CD4-positive, alpha-beta T cell (primary cell): ENCODE measurements around the gene MLLT6. TPM values are rescaled to one million over a fixed set of nuclear protein-coding genes. Genes with fewer than 3 reads are reported as not detected.

Experiments used
- ATAC-seq: fragments of 200-7000 bp; cut with Tn5 transposase; one replicate; pipeline ENCODE4 v1.10.0; 2022; ENCODE audit warnings: mild to moderate bottlenecking; ENCODE audit not compliant: poor library complexity
- CTCF ChIA-PET: fragments of 350-600 bp; sonication (Branson Sonifier 250); formaldehyde crosslinking; loops from one replicate; lab custom pipeline; 2021; ENCODE audit warnings: antibody characterized with exemption, inconsistent platforms; lab: Charles Lee
- POLR2A ChIA-PET: fragments of 350-600 bp; sonication (Branson Sonifier 250); formaldehyde crosslinking; loops from one replicate; lab custom pipeline; 2021; ENCODE audit warnings: antibody characterized with exemption, inconsistent platforms; lab: Charles Lee
- DNase-seq, 14 experiments: peaks; one replicate each; pipeline ENCODE4 v3.0.0-alpha.2; 2013 to 2020; ENCODE audit warnings: mixed read lengths in 2 of 14
- H3K27ac ChIP-seq, 2 donors: one replicate each; pipeline versions ENCODE4 v1.5.1 to v1.7.0; 2013; ENCODE audit warnings: low read length in 2 of 2, low read depth in 1 of 2, mild to moderate bottlenecking in 1 of 2
- H3K27me3 ChIP-seq, 2 experiments: 1 replicate in 1 of 2; 2 replicates in 1 of 2; pipeline versions ENCODE4 v1.6.1 to v1.7.0; 2013; ENCODE audit warnings: low read length in 2 of 2, control low read depth in 1 of 2, mild to moderate bottlenecking in 1 of 2, moderate library complexity in 1 of 2; ENCODE audit not compliant: insufficient read depth in 2 of 2, control insufficient read depth in 1 of 2
- H3K36me3 ChIP-seq: one replicate; pipeline ENCODE4 v1.6.1; 2013; ENCODE audit warnings: low read length, control low read depth; ENCODE audit not compliant: insufficient read depth
- H3K4me1 ChIP-seq: one replicate; pipeline ENCODE4 v1.6.1; 2013; ENCODE audit warnings: low read length, control low read depth; ENCODE audit not compliant: insufficient read depth
- H3K4me3 ChIP-seq: one replicate; pipeline ENCODE4 v1.5.1; 2013; ENCODE audit warnings: mild to moderate bottlenecking, low read length, moderate library complexity
- H3K9me3 ChIP-seq, 2 experiments: 1 replicate in 1 of 2; 2 replicates in 1 of 2; pipeline versions ENCODE4 v1.6.1 to v1.7.0; 2013; ENCODE audit warnings: low read length in 2 of 2, mild to moderate bottlenecking in 2 of 2, control low read depth in 1 of 2, moderate library complexity in 1 of 2; ENCODE audit not compliant: control insufficient read depth in 1 of 2, insufficient read depth in 1 of 2
- H3K27ac Mint-ChIP-seq: one replicate; pipeline ENCODE4 v1.8.0; 2020; ENCODE audit warnings: mixed read lengths
- H3K27me3 Mint-ChIP-seq: one replicate; pipeline ENCODE4 v1.8.0; 2021; ENCODE audit warnings: mixed read lengths
- H3K36me3 Mint-ChIP-seq: one replicate; pipeline ENCODE4 v1.8.0; 2021; ENCODE audit warnings: low read depth, mixed read lengths
- H3K4me1 Mint-ChIP-seq: one replicate; pipeline ENCODE4 v1.8.0; 2021; ENCODE audit warnings: low read depth, mixed read lengths
- H3K4me3 Mint-ChIP-seq: one replicate; pipeline ENCODE4 v1.8.0; 2020; ENCODE audit warnings: mild to moderate bottlenecking, mixed read lengths
- H3K9me3 Mint-ChIP-seq: one replicate; pipeline ENCODE4 v1.8.0; 2020; ENCODE audit warnings: mixed read lengths
- intact Hi-C, 2 experiments: fragments of 100-400 bp; cut with DNase I in 1 of 2; cut with micrococcal nuclease in 1 of 2; formaldehyde crosslinking; loops; one replicate each; pipeline versions ENCODE4 v1.15.1 to v1.9.0; 2023 to 2025; cut with DNase I, micrococcal nuclease
- total RNA-seq, 174 experiments: library from RNA in 2 of 174; stranded (reverse) in 2 of 174; gene quantifications; one replicate each; pipeline ENCODE4 v1.2.3 and lab custom pipeline; 2021 to 2026
- TF ChIP-seq, protein P1 (sequence below): fragments of 200-600 bp; IDR thresholded peaks from one replicate; pipeline ENCODE4 v1.8.0; 2022; ENCODE audit warnings: antibody characterized with exemption, mild to moderate bottlenecking

MLLT6 gene
- total RNA-seq, 2 experiments from 2014 or later, result 321 to 324 TPM

DNA sequence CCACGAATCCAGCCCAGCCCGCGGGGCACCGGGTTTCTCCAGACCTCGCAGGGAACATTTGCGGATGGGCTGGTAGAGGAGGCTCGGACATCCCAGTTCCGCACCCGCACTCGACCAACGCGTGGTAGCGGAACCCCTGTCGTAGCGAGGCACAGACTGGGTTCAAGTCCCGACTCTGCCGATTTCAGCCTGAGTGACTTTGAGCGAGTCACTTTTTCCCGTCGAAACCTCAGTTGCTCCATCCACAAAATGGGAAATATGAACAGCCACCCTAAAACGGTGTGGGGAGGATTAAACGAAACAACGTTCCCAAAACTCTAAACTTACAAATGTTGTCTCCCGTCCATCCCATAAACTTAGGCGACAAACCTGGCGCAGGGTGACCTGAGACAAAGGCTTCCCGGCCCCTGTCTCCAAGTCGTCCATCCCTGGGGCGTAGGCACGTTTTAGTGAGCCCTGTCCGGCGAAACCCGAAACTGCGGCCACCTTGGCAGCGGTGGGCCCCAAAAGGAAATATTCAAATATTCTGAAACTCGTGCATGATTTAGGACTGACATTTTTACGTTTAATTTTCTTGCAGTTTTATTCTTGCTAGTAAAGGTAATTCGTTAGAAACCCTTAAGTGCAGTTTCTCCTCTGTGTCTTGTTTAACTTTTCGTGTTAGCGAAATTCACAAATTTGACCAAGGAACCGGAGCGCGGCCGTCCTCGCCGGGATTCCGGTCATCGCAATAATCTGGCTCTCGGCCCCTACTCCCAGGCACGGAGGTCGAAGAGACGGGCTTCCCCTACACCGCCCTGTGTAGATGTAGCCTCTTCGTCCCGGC, 1.9 kb upstream of the MLLT6 start:
- H3K4me3 Mint-ChIP-seq, result peak overlapping the region; percentile 95
- ATAC-seq, result no peak

DNA sequence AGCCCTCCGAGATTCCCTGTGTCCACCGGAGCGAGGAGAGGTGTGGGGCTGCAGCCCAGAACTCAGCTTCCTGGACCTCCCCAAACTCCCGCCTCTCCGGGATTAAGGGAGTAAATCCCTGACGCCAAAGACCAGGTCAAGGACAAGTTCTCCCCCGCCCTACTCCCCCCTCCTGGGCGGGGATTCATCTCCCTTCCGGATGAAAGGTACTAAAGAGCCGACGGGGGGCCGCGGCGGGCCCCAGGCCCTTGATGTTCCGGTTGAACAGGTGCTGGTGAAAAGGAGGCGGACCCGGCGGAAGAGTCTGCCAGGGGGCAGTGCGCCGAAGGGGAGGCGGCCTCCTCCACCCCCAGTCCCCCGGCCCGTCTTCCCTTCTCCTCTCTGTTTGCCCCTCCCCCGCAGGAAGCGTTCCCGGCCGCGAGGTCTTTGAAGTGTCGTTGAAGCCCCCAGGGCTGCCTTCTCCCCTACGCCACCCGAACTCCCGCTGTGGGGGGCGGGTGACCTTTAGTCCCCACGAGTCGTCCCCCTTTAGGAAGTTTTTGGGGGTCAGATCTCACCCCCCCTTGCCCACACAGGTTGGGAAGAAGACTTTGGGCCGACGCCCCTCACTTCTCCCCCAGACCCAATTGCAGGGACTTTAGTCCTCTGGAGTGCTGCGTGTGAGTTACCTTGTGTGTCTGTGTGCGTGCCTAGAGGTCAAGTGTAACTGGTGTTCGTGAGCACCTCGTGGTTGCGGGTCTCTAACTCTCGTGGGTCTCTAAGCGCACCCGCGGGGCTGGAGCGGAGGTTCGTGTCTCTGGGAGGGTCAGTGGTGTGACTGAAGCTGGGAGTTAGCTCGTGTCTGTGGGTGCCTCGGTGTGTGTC, 1.1 kb upstream of the MLLT6 start:
- intact Hi-C loops, result loop anchor here (2.0 kb wide), 2 partner anchors 27 to 49 kb away; partner anchors contain the start of gene PSMB3 (in 2 of the 2)
- Mint-ChIP-seq H3K9me3 (no peaks in the 10 kb centered on the region), H3K27me3 (no peaks in the 10 kb centered on the region), H3K27ac (peak overlapping the region; percentile 88), H3K4me1 (peaks cover 54% of the 10 kb centered on the region), H3K4me3 (peak overlapping the region; percentile 95), H3K36me3 (peaks cover 59% of the 10 kb centered on the region)
- Histone ChIP-seq H3K4me1 (peaks cover 74% of the 10 kb centered on the region), H3K9me3 (no peaks in the 10 kb centered on the region), H3K27me3 (no peaks in the 10 kb centered on the region), H3K36me3 (peaks cover 13% of the 10 kb centered on the region), H3K27ac (peak overlapping the region; percentile 79 to 97), H3K4me3 (peak overlapping the region; percentile 73)
- TF ChIP-seq, protein P1, sequence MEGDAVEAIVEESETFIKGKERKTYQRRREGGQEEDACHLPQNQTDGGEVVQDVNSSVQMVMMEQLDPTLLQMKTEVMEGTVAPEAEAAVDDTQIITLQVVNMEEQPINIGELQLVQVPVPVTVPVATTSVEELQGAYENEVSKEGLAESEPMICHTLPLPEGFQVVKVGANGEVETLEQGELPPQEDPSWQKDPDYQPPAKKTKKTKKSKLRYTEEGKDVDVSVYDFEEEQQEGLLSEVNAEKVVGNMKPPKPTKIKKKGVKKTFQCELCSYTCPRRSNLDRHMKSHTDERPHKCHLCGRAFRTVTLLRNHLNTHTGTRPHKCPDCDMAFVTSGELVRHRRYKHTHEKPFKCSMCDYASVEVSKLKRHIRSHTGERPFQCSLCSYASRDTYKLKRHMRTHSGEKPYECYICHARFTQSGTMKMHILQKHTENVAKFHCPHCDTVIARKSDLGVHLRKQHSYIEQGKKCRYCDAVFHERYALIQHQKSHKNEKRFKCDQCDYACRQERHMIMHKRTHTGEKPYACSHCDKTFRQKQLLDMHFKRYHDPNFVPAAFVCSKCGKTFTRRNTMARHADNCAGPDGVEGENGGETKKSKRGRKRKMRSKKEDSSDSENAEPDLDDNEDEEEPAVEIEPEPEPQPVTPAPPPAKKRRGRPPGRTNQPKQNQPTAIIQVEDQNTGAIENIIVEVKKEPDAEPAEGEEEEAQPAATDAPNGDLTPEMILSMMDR, result no peak
- peak; percentile 4 for ATAC-seq
- ChIA-PET CTCF (interaction anchor here (1.9 kb wide), 1 partner anchor 25 kb away, joined by 6 read pairs; no protein-coding TSS in a partner anchor), POLR2A (interaction anchor here (0.5 to 7.0 kb wide), 26 partner anchors 9 to 459 kb away, joined by 3 to 180 read pairs (median 4); partner anchors contain the start of genes CISD3, LASP1, PIP4K2B and PSMB3)
- DNase-seq, result peak; percentile 37 to 84 (median 66)

More for the DNA sequence above, 1.9 kb upstream of the MLLT6 start:
- H3K36me3 Mint-ChIP-seq, result peaks cover 51% of the 10 kb centered on the region
- H3K4me3 ChIP-seq, result peak overlapping the region; percentile 73
- H3K4me1 Mint-ChIP-seq, result peaks cover 51% of the 10 kb centered on the region
- peak in 2 of 14 experiments; percentile 28 to 37 for DNase-seq
- intact Hi-C loops, result loop anchor here (1.0 to 2.0 kb wide), 2 partner anchors 26 to 28 kb away; no protein-coding TSS in a partner anchor
- H3K9me3 Mint-ChIP-seq, result no peaks in the 10 kb centered on the region
- peak overlapping the region; percentile 88 for H3K27ac Mint-ChIP-seq
- peak overlapping the region; percentile 79 to 97 for H3K27ac ChIP-seq
- H3K27me3 ChIP-seq, result no peaks in the 10 kb centered on the region
- H3K4me1 ChIP-seq, result peaks cover 66% of the 10 kb centered on the region
- ChIA-PET POLR2A (interaction anchor here (0.7 to 7.0 kb wide), 8 partner anchors 13 to 144 kb away, joined by 3 to 180 read pairs (median 8); partner anchors contain the start of genes CISD3 and PSMB3), CTCF (interaction anchor here (1.9 to 2.3 kb wide), 2 partner anchors 25 to 32 kb away, joined by 6 to 11 read pairs; no protein-coding TSS in a partner anchor)
- TF ChIP-seq, protein P1, result no peak
- peaks cover 7% of the 10 kb centered on the region for H3K36me3 ChIP-seq
- H3K9me3 ChIP-seq, result no peaks in the 10 kb centered on the region
- no peaks in the 10 kb centered on the region for H3K27me3 Mint-ChIP-seq

GRCh38 chr17:38705523-38705802, 390 bp downstream of the MLLT6 start:
- peak overlapping the region; percentile 88 for H3K27ac Mint-ChIP-seq
- H3K4me3 Mint-ChIP-seq, result peak overlapping the region; percentile 98
- H3K9me3 ChIP-seq, result no peaks in the 10 kb centered on the region
- peaks cover 66% of the 10 kb centered on the region for H3K4me1 Mint-ChIP-seq
- CTCF ChIA-PET, result interaction anchor here (0.7 to 1.9 kb wide), 5 partner anchors 22 to 30 kb away, joined by 3 to 8 read pairs (median 3); no protein-coding TSS in a partner anchor
- peaks cover 86% of the 10 kb centered on the region for H3K4me1 ChIP-seq
- H3K36me3 ChIP-seq, result peaks cover 28% of the 10 kb centered on the region
- DNase-seq, result no peak
- H3K4me3 ChIP-seq, result peak overlapping the region; percentile 94
- H3K27me3 Mint-ChIP-seq, result no peaks in the 10 kb centered on the region
- peak overlapping the region in 1 of 2 donors; percentile 74 for H3K27ac ChIP-seq
- H3K9me3 Mint-ChIP-seq, result no peaks in the 10 kb centered on the region
- intact Hi-C loops, result loop anchor here (2.0 kb wide), 1 partner anchor 47 kb away; the partner anchor contains the start of gene PSMB3 (in 2 of the 2)
- H3K27me3 ChIP-seq, result no peaks in the 10 kb centered on the region
- ATAC-seq, result peak; percentile 1
- POLR2A ChIA-PET, result interaction anchor here (1.0 to 7.0 kb wide), 17 partner anchors 10 to 448 kb away, joined by 3 to 180 read pairs (median 7); partner anchors contain the start of genes CISD3, LASP1, PIP4K2B and PSMB3
- H3K36me3 Mint-ChIP-seq, result peaks cover 73% of the 10 kb centered on the region
- TF ChIP-seq, protein P1, result no peak
